ENCODE results near the gene ROBO3. TPM values are rescaled to one million over a fixed set of nuclear protein-coding genes. Genes with fewer than 3 reads are reported as not detected.
A peak's percentile ranks its signal among the peaks of the same experiment; 100 is the strongest.

Gene ROBO3
- total RNA-seq, 4 donors from 2014 or later, result 6.7 to 19.8 (median 10.1) TPM

- TF ChIP-seq CTCF (IDR thresholded peaks at IDR 0.05) (no peak), POLR2A (IDR thresholded peaks at IDR 0.05) (no peak)
- DNase-seq, result no peak
- intact Hi-C loops (cut with DNase I), result loop anchor here (10.0 kb wide), 1 partner anchor 197 kb away; no protein-coding TSS in a partner anchor
These were observed 3.6 kb upstream of the ROBO3 start for GRCh38 chr11:124861670-124862069.

GRCh38 chr11:124863137-124863825, 2.0 kb upstream of the ROBO3 start:
- no peak for TF ChIP-seq POLR2A (IDR thresholded peaks at IDR 0.05)
- TF ChIP-seq CTCF (IDR thresholded peaks at IDR 0.05), result no peak
- peaks cover 20 to 35% of the 10 kb centered on the region in 2 donors for H3K4me1 ChIP-seq
- no peak overlapping the region for H3K27ac ChIP-seq
- H3K36me3 ChIP-seq, result no peaks in the 10 kb centered on the region
- peaks cover 14% of the 10 kb centered on the region for H3K27me3 ChIP-seq
- peak; percentile 74 to 75 for DNase-seq
- H3K9me3 ChIP-seq, result no peaks in the 10 kb centered on the region
- intact Hi-C loops (cut with DNase I), result loop anchor here (10.0 kb wide), 1 partner anchor 198 kb away; no protein-coding TSS in a partner anchor
- WGBS, 2 donors, result 2 to 3% methylated on average over 26 to 29 of the region's 31 CpGs
- peak overlapping the region in 1 of 3 donors; percentile 7 for H3K4me3 ChIP-seq (replicated peaks in 1 of 3)

More at GRCh38 chr11:124861670-124862069, 3.6 kb upstream of the ROBO3 start:
- 31 to 36% methylated on average over 4 of the region's 4 CpGs for WGBS, 2 donors
- peaks cover 10% of the 10 kb centered on the region for H3K27me3 ChIP-seq
- H3K4me3 ChIP-seq (replicated peaks in 1 of 3), result no peak overlapping the region
- H3K4me1 ChIP-seq, result peaks cover 20 to 30% of the 10 kb centered on the region in 2 donors
- H3K9me3 ChIP-seq, result no peaks in the 10 kb centered on the region
- H3K27ac ChIP-seq, result no peak overlapping the region
- H3K36me3 ChIP-seq, result no peaks in the 10 kb centered on the region

- no peak overlapping the region for H3K4me3 ChIP-seq (replicated peaks in 1 of 3)
- no peaks in the 10 kb centered on the region for H3K36me3 ChIP-seq
- peaks cover 20 to 40% of the 10 kb centered on the region in 2 donors for H3K4me1 ChIP-seq
- peak in 1 of 2 donors; percentile 21 for DNase-seq
- H3K27ac ChIP-seq, result no peak overlapping the region
- 3% methylated on average over 7 to 9 of the region's 9 CpGs for WGBS, 2 donors
- no peaks in the 10 kb centered on the region for H3K9me3 ChIP-seq
- H3K27me3 ChIP-seq, result peaks cover 19% of the 10 kb centered on the region
- intact Hi-C loops (cut with DNase I), result loop anchor here (10.0 kb wide), 1 partner anchor 199 kb away; no protein-coding TSS in a partner anchor
- TF ChIP-seq POLR2A (IDR thresholded peaks at IDR 0.05) (no peak), CTCF (IDR thresholded peaks at IDR 0.05) (no peak)
These were observed 1.4 kb upstream of the ROBO3 start for GRCh38 chr11:124863826-124864165.

GRCh38 chr11:124864176-124864891, 898 bp upstream of the ROBO3 start:
- TF ChIP-seq POLR2A (IDR thresholded peaks at IDR 0.05), result no peak
- no peak for TF ChIP-seq CTCF (IDR thresholded peaks at IDR 0.05)
- Histone ChIP-seq H3K36me3 (no peaks in the 10 kb centered on the region), H3K4me1 (peaks cover 20 to 45% of the 10 kb centered on the region in 2 donors), H3K9me3 (no peaks in the 10 kb centered on the region), H3K27ac (no peak overlapping the region), H3K27me3 (peaks cover 23% of the 10 kb centered on the region), H3K4me3 (replicated peaks in 1 of 3) (no peak overlapping the region)
- intact Hi-C loops (cut with DNase I), result loop anchor here (10.0 kb wide), 1 partner anchor 200 kb away; no protein-coding TSS in a partner anchor
- no peak for DNase-seq
- WGBS, 2 donors, result 13% methylated on average over 18 of the region's 18 CpGs

- TF ChIP-seq POLR2A (IDR thresholded peaks at IDR 0.05), result no peak
- TF ChIP-seq CTCF (IDR thresholded peaks at IDR 0.05), result no peak
- H3K27me3 ChIP-seq, result peaks cover 25% of the 10 kb centered on the region
These were observed 396 bp upstream of the ROBO3 start for GRCh38 chr11:124864892-124865180.

More at GRCh38 chr11:124864892-124865180, 396 bp upstream of the ROBO3 start:
- Histone ChIP-seq H3K36me3 (no peaks in the 10 kb centered on the region), H3K9me3 (no peaks in the 10 kb centered on the region), H3K4me1 (peaks cover 20 to 46% of the 10 kb centered on the region in 2 donors), H3K27ac (no peak overlapping the region), H3K4me3 (replicated peaks in 1 of 3) (no peak overlapping the region)
- intact Hi-C loops (cut with DNase I), result loop anchor here (10.0 kb wide), 1 partner anchor 200 kb away; no protein-coding TSS in a partner anchor
- no peak for DNase-seq
- 6 to 9% methylated on average over 9 of the region's 9 CpGs for WGBS, 2 donors

All from thyroid gland (tissue), 4 donors.